AG20443 (cell line): ENCODE measurements around the gene WNT4.
A peak's percentile ranks its signal among the peaks of the same experiment; 100 is the strongest.
"Not testable (repeated sequence)": the region's sequence is repeated elsewhere in the genome, so short reads cannot be mapped to it uniquely, and the experiment has no call there.

Experiments
- DNase-seq: peaks from one replicate; pipeline ENCODE4 v3.0.0; 2012; ENCODE audit warnings: low spot score, mixed read lengths

Gene WNT4

DNA sequence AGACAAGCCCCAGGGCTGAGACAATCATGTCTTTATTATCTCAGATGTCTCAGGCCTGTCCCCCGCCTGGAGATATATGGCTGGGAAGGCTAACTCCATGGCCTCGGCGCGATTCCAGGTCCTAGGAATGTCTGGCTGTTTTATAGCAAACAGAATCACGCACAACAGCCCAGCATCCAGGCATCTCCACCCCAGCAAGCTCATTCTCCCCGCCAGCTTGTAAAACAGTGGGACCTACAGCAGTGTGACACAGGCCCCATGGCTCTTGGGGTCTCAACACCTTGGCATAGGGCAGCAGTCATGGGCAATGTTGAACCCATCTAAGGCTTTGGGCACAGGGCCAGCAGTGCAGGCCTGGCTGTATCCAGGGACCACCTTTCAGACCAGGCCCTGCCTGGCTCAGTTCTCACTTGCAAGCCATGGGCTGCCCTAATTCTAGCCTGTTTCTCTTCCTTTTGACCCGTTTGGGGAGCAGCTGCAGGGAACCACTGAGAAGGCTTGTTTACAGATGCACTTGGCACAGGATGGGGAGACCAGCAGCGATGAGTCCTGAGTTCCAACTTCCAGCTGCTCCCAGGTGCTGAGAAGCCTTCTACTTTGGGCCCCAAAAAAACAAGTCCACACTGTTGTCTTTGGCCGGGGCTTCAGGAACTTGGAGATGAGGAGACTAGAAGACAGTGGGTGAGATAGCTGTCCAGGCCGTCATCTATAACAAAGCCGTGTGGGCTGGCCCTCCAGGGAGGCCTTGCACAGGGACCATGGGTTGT is 34.4 kb downstream of the WNT4 start:
- peak; percentile 42 for DNase-seq

DNA sequence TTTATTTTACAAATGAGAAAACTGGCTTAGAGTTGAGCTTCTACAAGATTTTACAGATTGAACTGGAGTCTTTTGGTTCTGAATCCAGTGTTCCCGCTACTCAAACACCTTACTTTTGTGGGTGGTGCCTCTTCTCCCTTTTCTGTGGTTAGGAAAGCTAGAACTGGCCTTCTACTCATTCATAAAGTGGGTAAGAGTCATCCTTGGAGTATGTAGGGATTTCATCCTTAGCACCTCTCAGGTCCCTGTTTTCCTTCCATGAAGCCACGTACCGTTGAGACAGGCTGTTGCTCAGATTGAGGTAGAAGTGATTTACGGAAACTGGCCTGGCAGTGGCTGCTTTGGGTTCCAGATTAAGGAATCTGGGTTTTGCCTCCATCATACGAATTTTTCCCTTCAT is 35.8 kb downstream of the WNT4 start:
- no peak for DNase-seq

DNA sequence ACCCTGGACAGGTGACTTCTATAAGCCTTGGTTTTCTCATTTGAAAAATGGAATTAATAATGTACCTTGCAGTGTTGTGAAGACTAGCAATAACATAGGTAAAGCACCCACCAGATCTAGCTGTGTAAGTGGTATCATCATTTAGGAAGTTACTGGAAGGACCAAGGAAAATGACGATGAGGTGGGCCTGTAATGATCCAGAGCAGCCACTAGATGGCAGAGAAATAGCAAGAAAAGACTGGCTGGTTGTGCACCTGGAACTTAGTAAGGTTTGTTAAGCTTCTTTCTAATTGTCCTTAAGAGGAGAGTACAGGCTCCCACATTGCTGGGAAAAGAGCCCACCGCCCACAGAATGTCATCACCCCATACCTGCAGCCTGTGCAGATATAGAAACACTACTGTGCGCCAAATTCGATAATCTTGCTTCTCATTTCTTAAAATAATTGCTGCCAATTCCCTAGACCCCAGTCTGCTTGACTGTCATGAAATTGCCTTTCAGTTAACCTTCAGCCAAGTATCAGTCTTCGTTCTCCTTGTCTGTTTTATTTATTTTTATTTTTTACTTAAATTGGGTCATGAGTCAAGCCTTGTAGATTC is 37.2 kb downstream of the WNT4 start:
- DNase-seq: peak; percentile 65

DNA sequence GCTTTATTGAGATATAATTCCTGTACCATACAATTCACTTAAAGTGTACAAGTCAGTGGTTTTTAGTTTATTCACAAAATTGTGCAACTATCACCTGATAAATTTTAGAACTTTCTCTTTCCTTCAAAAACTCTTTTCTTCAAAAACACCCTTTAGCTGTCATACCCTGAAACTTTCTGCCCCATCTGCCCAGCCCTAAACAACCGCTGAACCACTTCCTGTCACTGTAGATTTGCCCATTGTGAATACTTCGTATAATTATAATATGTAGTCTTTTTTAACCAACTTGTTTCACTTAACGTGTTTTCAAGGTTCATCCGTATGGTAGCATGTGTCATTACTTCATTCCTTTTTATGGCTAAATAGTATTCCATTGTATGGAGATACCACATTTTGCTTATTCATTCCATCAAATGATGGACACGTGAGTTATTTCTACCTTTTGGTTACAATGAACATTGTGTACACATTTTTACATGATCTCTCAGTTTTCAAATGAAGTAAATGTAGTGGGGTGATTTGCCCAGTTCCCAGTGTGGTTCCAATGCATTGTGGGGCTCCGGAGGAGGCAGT is 37.9 kb downstream of the WNT4 start:
- no peak for DNase-seq

DNA sequence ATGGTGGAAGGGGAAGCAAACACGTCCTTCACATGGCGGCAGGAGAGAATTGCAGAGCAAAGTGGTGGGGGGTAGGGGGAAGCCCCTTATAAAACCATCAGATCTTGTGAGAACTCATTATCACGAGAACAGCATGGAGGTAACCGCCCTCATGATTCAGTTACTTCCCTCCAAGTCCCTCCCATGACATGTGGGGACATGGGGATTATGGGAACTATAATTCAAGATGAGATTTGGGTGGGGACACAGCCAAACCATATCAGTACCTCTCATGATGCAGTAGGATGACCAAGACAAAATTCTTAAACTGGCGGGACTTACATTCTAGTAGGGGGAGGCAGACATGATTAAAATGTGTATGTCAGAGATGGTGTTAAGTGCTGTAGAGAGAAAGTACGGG is 38.8 kb downstream of the WNT4 start:
- DNase-seq: no peak

DNA sequence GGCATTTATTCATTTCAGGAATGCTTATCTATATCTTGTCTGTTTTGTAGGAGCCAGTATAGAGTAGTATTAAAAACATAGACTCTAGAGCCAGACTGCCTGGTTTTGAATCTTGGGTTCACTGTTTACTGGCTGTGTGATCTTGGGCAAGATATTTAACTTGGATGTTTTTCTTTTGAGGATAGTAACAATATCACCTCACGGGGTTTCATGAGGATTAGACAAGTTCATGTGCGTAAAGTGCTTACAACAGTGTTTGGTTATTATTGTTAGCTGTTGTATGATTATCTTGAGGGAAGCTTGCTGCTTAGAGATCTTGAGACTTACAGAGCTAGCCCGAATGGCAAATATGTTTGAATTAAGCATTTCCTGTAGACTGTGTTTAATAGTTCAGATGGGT is 40.2 kb downstream of the WNT4 start:
- no peak for DNase-seq

DNA sequence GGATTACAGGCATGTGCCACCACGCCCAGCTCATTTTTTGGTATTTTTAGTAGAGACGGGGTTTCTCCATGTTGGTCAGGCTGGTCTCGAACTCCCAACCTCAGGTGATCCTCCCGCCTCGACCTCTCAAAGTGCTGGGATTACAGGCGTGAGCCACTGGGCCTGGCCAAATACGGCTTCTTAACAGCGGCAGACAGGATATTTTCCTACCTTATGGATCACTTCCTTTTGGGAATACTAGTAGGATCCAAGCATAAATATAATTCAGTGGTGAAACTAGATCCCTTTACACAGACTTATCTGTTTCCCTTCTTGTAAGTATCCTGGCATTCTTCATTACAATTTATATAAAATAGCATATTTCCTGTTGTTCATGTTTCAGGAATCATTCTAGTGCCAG is 40.9 kb downstream of the WNT4 start:
- no peak for DNase-seq

DNA sequence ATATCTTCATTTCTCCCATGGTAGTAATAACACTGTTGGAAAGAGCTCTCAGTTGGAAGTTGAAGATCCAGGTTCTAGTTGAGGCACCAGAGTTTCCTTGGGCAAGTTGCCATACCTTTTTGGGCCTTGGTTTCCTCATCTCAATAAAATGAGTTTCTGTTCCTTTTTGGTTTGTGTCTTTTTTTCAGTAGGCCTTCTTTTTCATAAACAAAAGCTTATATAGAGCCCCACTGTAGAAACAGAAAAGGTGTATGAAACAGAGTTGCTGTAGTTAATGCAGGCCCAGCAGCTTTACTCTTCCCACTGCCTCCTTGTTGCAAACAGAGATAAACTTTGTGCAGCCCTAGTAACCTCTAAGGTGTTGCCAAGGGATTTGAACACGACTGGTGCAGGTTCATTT is 41.7 kb downstream of the WNT4 start:
- DNase-seq: no peak

DNA sequence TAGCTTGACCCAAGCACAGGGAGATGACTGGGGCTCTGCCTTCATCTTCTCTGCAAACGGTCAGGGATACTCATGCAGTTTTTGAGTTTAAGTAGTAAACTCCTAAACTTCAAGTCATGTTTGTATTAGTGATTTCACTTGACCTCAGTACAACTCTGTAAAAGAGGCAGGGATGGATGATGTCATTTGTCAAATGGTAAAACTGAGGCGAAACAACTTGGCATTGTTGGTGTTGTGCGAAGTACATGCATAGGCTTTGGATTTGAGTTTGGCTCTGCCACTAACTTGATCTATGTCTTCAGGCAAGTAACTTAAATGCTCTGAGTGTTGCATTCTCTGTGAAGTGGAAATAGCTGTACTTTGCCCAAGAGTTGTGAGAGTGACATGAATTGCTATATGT is 42.7 kb downstream of the WNT4 start:
- no peak for DNase-seq

DNA sequence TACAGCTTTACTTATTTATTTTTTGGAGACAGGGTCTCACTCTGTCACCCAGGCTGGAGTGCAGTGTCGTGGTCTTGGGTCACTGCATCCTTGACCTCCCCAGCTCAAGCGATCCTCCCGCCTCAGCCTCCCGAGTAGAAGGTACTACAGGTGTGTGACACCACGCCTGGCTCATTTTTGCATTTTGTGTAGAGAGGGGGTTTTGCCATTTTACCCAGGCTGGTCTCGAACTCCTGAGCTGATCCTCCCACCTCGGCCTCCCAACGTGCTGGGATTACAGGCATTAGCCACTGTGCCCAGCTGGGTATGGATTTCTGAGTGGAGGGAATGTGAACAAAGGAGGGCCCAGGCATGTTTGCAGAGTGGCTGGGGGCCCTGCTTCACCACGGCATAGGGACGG is 44.1 kb downstream of the WNT4 start:
- no peak for DNase-seq

DNA sequence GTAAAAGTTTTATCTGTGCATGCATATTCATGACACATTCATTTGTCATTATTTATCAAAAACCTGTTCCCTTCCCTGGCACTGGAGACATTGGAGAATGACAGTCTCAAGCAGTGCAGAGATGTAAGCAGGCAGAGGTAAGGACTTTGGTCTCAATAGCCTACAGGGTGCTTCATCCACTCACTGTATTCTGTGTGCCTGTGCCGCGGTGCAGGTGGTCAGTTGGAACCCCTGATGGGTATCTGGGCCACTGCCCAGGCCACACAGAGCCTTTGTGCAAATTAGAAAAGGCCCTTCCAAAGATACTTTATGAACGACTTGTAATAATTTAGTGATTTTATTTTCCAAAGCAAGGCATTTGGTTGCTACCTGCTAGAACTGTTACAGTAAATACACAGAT is 46.4 kb downstream of the WNT4 start:
- no peak for DNase-seq

DNA sequence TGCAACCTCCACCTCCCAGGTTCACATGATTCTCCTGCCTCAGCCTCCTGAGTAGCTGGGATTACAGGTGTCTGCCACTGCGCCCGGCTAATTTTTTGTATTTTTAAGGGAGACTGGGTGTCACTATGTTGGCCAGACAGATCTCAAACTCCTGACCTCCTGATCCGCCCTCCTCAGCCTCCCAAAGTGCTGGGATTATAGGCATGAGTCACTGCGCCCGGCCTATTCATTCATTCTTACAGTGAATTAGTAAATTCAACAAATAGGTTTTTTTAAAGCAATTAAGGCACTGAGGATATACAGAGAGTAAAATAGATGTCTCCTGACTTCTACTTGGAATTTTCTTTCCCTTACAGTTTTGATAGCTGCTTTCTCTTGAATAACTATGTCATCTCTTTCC is 46.9 kb downstream of the WNT4 start:
- no peak for DNase-seq

DNA sequence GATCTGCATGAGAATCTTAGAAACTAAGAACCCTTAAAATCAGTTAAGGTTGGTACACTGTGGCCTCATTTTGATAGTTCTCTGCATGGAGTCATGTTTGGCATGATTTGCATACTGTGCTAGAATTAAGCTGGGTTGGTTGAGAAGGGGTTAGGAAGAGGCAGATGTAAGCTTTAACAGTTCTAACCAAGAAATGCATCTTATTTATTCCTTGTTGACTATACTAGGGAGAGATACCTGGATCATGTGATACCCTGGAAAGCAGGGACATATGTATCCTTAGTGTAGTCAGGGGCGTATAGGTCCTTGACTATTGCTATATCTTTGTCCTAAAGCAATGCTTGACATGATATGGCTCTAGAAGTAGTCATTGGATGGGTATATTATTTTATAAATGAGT is 49.4 kb downstream of the WNT4 start:
- no peak for DNase-seq

DNA sequence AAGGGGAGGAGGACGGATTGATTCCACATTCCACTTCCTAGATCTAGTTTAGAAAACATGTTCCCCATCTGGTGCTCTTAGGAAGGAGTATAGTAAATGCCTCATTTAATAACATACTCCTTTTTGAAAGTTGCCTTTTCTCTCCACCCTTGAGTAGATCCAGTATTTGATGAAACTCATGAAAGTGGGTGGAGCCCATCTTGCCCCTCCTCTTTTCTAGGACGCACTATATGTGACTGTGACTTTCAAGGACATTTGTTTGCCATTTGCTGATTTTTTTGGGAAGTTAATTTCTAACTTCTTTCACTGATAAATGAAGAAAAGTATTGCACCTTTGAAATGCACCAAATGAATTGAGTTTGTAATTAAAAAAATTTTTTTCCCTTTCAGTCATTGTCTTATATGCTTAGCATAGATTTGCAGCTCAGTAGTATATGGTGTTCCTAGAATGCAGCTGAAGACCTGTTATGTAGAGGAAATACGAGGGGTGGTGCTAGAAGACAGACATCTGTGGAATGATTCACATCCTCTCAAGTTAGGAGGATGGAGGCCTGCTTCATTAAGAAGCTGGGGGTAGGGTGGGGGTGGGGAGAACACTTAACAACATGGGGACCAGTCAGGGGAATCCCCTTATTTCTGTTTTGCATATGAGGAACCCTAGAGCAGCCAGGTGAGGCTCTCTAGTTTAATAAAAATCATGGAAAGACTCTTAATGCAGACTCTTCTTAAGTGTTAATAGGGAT is 50.7 kb downstream of the WNT4 start:
- not testable (repeated sequence) for DNase-seq

DNA sequence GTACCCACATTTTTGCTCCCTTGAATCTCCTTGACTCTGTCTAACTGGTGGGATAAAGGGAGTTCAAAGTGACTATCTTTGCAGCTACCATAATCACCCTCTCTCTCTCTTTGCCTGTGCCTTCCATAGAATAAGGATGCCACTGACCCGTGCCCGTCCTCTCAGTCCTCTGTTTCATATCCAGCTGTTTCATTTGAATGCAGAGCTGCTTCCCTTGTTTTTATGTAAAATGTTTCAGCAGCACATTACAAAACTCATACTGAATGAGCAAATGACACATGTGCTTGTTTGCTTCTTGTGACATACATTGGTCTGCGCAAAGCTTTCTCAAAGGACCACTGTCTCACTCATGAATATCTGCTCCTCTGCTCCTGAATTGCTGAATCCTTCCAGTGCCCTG is 52.0 kb downstream of the WNT4 start:
- no peak for DNase-seq

DNA sequence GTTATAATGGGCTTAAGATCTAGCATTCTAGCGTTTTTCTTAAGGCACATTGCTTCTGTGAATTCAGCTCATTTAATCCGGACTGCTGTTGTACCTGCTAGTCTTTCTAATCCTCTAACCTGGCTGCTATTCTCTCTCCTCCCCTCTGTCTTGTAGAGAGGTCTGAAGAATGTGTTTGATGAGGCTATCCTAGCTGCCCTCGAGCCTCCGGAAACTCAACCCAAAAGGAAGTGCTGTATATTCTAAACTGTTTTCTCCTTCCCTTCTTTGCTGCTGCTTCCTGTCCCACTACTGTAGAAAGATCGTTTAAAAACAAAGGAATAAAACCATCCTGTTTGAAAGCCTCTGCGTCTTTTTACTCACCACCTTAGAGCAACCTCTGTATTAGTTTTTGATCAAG is 53.1 kb downstream of the WNT4 start:
- DNase-seq: no peak

DNA sequence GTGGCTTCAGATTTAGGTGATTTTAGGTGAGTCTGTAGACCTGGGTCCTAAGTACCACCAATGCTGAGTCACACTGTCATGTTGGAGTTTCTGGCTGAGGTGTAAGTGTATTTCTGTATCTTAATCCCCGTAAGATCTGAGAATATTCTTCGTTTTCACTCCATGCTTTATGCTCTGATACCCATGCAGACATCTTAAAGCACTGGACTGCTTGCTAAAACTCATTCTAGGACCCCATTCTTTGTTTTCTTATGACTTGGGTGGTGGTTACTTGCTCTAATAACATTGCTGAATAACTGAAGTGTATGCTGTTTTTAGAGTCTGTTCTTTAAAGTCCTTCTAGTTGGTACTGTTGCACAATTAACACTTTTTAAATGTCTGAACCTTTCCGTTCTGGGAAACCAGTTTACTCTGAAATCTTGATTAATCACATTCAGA is 53.7 kb downstream of the WNT4 start:
- no peak for DNase-seq

DNA sequence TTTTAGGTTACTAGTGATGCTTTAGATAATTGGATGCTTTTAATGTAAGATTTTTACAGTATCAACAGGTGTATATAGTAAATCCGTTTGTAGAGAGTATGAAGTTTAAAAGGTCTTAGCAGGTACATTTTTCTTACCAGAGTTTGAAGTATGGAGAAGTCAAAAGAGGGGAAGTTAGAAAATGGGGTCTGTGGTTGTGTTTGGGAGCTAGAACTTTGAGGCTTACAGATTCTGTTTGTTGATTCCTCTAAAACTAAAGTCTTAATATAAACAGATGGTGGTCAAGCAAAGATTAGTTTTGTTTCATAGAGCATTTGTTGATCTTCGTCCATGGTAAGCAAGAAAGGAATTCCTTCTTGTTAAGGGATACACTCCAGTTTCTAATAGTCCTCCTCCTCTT is 54.6 kb downstream of the WNT4 start:
- no peak for DNase-seq

DNA sequence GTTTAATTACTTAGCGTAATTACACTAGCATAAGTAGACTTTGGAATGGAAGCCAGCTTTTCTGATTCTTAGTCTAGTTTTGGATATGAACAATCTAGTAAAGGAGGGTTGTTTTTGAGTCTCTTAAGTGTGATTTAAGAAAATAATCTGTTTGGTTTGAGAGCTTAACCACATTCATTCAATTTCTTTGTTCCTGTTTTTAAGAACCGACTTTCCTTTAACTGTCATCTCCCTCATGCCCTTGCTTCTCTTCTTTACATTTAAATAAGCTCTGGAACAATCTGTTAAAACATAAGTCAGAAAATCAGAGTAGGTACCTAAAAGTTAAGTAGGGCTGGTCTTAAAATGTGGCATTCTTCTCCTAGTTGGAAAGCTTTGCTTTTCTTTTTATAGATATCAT is 62.7 kb downstream of the WNT4 start:
- DNase-seq: no peak

DNA sequence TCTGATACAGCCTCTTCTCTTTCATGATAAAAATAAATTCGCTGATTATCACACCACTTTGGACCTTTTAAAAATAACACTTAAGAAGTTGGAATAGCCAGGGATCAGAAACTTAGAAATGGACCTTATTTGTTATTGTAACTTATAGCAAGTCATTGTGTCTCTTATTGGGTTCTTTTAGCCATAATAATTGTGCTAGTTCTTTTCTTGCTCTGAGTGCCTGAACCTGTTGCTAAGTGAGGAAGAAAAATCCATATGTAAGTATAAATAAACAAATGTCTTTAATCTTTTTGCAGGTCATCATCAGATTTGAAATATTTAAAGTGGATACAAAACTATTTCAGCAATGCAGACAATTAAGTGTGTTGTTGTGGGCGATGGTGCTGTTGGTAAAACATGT is 64.8 kb downstream of the WNT4 start:
- DNase-seq: no peak

DNA sequence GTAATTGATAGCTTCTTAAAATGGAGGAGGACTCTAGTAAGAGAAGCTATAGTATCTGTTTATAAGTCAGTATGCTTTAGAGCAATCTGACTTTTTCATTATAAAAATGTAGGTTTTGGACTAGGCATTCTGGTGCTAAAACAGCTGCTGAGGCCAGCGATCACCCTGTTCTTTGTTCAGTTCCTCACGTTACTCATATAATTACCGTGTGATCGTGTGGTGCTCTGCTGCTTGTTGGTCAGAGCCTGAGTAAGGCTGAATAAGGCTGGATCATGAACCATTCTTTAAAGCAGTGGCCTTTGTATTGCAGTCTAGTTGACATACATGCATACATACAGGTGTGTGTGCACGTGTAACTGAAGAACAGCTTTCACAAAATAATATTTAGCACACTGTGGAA is 65.2 kb downstream of the WNT4 start:
- peak; percentile 33 for DNase-seq

DNA sequence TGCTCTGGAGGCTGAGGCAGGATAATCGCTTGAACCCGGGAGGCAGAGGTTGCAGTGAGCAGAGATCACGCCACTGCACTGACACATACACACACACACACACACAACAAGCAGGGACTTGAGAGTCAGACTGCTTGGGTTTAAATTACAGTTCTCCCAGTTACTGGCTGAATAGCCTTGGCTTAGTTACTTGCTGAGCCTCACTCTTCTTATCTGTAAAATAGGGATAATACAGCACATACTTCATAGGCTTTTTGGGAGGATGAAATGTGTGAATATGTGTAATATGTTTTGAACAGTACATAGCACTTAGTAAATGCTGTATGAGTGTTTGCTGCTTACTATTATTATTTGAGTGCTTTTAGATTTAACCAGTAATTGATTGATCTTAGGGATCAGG is 66.6 kb downstream of the WNT4 start:
- DNase-seq: no peak

DNA sequence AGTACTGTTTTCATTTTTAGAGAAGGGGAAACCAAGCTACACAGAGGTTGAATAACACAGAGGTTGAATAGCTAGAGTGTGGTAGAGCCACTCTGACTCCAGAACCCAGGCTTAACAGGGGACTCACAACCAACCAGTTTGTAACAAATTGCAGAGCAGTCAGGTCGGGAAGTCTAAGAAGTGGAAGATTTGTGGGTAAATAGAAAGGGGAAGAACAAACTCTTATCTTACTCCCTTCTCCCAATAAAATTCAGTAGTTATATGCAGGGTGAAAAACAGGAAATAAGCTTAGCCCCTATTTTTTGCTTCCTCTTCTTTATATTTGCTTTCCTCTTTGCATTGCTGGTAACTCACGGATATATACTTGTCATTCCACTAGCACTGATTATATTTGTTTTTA is 67.2 kb downstream of the WNT4 start:
- DNase-seq: no peak
